Measurements from ENCODE around the gene MKLN1. TPM values are rescaled to one million over a fixed set of nuclear protein-coding genes. Genes with fewer than 3 reads are reported as not detected.

Gene MKLN1
- total and polyA plus RNA-seq, 4 donors = 7.1 to 48.4 (median 25.5) TPM

DNA sequence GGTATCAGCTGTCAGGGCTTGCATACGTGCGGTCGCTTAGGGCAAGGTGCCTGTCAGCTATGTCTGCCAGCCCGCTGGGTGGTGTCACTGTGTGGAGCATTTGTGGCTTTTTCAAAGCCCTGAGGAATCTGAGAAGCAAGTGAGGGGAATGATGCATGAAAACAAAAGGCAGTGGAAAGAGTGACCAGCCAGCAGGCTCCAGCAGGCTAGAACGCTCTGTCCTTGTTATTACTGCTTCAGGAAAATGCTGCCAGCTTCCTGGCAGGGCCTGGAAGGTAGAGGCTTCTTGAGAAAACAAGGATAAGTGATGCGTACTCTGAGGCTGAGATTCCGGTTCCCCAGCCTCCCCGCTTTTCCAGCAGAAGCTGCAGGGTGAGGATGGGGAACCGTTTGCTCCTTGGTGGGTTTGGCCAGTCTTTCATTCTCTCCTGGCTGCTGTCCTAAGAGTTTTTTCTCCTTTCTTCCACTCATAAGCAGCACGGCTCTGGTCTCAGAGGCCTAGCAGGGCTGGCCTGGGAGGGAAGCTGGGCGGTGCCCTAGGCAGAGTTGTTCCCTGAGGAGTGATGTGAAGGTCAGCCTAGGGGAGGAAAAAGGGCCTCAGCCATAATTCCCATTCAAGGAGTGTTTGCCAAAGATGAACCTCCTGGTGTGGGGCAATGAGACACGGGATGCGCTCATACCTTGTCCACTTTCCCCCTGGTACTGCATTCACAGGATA lies 42.8 kb upstream of the MKLN1 start (continued):
- TF ChIP-seq, protein P1, sequence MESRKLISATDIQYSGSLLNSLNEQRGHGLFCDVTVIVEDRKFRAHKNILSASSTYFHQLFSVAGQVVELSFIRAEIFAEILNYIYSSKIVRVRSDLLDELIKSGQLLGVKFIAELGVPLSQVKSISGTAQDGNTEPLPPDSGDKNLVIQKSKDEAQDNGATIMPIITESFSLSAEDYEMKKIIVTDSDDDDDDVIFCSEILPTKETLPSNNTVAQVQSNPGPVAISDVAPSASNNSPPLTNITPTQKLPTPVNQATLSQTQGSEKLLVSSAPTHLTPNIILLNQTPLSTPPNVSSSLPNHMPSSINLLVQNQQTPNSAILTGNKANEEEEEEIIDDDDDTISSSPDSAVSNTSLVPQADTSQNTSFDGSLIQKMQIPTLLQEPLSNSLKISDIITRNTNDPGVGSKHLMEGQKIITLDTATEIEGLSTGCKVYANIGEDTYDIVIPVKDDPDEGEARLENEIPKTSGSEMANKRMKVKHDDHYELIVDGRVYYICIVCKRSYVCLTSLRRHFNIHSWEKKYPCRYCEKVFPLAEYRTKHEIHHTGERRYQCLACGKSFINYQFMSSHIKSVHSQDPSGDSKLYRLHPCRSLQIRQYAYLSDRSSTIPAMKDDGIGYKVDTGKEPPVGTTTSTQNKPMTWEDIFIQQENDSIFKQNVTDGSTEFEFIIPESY (IDR thresholded peaks at IDR 0.05) = no peak
- no peak for TF ChIP-seq TAF1 (conservative IDR thresholded peaks at IDR 0.05)

DNA sequence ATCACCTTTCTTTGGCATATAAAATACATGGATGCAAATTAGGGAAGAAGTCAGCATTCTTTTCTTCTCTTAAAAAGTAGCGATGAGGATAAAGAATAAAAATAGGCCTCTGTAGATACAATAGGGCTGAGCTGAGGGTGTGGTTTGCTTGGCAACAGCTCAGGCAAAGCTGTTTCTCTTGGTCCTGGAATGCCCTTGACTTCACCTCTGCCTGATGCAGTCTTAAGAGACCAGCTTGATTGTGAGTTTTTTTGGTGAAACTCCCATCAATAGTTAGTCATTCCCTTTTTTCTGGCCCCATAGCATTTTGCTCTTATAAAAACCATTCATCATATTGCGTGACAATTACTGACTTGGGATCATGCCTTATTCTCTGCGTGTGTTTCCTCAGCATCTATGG lies 42.1 kb upstream of the MKLN1 start:
- WGBS = 94% methylated on average over 3 of the region's 3 CpGs
- TF ChIP-seq RXRA (IDR thresholded peaks at IDR 0.05) (no peak), RAD21 (IDR thresholded peaks at IDR 0.05) (no peak), SP1 (IDR thresholded peaks at IDR 0.05) (no peak), EGR1 (IDR thresholded peaks at IDR 0.05; ENCODE audit: low read depth in 2 of 2) (no peak), NR2F2 (IDR thresholded peaks at IDR 0.05) (no peak), YY1 (IDR thresholded peaks at IDR 0.05) (no peak), HNF4G (IDR thresholded peaks at IDR 0.05) (no peak), TAF1 (conservative IDR thresholded peaks at IDR 0.05) (no peak), FOXA1 (IDR thresholded peaks at IDR 0.05) (no peak), JUND (IDR thresholded peaks at IDR 0.05) (no peak), HNF4A (conservative IDR thresholded peaks at IDR 0.05) (no peak), FOXA2 (IDR thresholded peaks at IDR 0.05) (no peak), GABPA (IDR thresholded peaks at IDR 0.05 in 1 of 2, conservative IDR thresholded peaks at IDR 0.05 in 1 of 2) (no peak)
- TF ChIP-seq, protein P2, sequence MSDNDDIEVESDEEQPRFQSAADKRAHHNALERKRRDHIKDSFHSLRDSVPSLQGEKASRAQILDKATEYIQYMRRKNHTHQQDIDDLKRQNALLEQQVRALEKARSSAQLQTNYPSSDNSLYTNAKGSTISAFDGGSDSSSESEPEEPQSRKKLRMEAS (IDR thresholded peaks at IDR 0.05) = no peak
- TF ChIP-seq, protein P1 (IDR thresholded peaks at IDR 0.05) = no peak
- TF ChIP-seq, protein P3, sequence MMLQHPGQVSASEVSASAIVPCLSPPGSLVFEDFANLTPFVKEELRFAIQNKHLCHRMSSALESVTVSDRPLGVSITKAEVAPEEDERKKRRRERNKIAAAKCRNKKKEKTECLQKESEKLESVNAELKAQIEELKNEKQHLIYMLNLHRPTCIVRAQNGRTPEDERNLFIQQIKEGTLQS (IDR thresholded peaks at IDR 0.05) = no peak
- TF ChIP-seq, protein P4, sequence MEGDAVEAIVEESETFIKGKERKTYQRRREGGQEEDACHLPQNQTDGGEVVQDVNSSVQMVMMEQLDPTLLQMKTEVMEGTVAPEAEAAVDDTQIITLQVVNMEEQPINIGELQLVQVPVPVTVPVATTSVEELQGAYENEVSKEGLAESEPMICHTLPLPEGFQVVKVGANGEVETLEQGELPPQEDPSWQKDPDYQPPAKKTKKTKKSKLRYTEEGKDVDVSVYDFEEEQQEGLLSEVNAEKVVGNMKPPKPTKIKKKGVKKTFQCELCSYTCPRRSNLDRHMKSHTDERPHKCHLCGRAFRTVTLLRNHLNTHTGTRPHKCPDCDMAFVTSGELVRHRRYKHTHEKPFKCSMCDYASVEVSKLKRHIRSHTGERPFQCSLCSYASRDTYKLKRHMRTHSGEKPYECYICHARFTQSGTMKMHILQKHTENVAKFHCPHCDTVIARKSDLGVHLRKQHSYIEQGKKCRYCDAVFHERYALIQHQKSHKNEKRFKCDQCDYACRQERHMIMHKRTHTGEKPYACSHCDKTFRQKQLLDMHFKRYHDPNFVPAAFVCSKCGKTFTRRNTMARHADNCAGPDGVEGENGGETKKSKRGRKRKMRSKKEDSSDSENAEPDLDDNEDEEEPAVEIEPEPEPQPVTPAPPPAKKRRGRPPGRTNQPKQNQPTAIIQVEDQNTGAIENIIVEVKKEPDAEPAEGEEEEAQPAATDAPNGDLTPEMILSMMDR (IDR thresholded peaks at IDR 0.05; ENCODE audit: low read depth, low read length, missing input control) = no peak
- TF ChIP-seq, protein P5, sequence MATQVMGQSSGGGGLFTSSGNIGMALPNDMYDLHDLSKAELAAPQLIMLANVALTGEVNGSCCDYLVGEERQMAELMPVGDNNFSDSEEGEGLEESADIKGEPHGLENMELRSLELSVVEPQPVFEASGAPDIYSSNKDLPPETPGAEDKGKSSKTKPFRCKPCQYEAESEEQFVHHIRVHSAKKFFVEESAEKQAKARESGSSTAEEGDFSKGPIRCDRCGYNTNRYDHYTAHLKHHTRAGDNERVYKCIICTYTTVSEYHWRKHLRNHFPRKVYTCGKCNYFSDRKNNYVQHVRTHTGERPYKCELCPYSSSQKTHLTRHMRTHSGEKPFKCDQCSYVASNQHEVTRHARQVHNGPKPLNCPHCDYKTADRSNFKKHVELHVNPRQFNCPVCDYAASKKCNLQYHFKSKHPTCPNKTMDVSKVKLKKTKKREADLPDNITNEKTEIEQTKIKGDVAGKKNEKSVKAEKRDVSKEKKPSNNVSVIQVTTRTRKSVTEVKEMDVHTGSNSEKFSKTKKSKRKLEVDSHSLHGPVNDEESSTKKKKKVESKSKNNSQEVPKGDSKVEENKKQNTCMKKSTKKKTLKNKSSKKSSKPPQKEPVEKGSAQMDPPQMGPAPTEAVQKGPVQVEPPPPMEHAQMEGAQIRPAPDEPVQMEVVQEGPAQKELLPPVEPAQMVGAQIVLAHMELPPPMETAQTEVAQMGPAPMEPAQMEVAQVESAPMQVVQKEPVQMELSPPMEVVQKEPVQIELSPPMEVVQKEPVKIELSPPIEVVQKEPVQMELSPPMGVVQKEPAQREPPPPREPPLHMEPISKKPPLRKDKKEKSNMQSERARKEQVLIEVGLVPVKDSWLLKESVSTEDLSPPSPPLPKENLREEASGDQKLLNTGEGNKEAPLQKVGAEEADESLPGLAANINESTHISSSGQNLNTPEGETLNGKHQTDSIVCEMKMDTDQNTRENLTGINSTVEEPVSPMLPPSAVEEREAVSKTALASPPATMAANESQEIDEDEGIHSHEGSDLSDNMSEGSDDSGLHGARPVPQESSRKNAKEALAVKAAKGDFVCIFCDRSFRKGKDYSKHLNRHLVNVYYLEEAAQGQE (IDR thresholded peaks at IDR 0.05) = no peak
- H3K36me3 ChIP-seq (ENCODE audit: control insufficient read depth in 4 of 4, insufficient read depth in 3 of 4, low read depth in 1 of 4, low read length in 3 of 4) = no peaks in the 10 kb centered on the region
- H3K4me1 ChIP-seq (ENCODE audit: control insufficient read depth in 4 of 4, insufficient read depth in 4 of 4, low read length in 3 of 4) = no peaks in the 10 kb centered on the region
- H3K9me3 ChIP-seq (ENCODE audit: control insufficient read depth in 4 of 4, low read length in 3 of 4) = no peaks in the 10 kb centered on the region
- no peak overlapping the region for H3K4me3 ChIP-seq (ENCODE audit: low read depth in 1 of 3, low read length in 3 of 3)
- no peaks in the 10 kb centered on the region for H3K27me3 ChIP-seq (ENCODE audit: control insufficient read depth in 4 of 4, insufficient read depth in 4 of 4, low read length in 3 of 4)
- DNase-seq (ENCODE audit: low spot score) = no peak
- H3K9ac ChIP-seq (ENCODE audit: low read depth in 1 of 2, low read length in 2 of 2) = no peak overlapping the region
- no peak overlapping the region for H3K27ac ChIP-seq (ENCODE audit: low read depth in 1 of 2, low read length in 2 of 2)
